GM18498 (cell line): ENCODE data around the gene PARP14.
"Not testable (repeated sequence)": the region's sequence is repeated elsewhere in the genome, so short reads cannot be mapped to it uniquely, and the experiment has no call there.

Source experiments
- ATAC-seq: cut with Tn5 transposase; IDR thresholded peaks from one replicate; pipeline ENCODE4 v1.9.1; 2021; ENCODE audit warnings: mild to moderate bottlenecking, moderate library complexity; ENCODE audit not compliant: unreplicated experiment

PARP14 gene, protein sequence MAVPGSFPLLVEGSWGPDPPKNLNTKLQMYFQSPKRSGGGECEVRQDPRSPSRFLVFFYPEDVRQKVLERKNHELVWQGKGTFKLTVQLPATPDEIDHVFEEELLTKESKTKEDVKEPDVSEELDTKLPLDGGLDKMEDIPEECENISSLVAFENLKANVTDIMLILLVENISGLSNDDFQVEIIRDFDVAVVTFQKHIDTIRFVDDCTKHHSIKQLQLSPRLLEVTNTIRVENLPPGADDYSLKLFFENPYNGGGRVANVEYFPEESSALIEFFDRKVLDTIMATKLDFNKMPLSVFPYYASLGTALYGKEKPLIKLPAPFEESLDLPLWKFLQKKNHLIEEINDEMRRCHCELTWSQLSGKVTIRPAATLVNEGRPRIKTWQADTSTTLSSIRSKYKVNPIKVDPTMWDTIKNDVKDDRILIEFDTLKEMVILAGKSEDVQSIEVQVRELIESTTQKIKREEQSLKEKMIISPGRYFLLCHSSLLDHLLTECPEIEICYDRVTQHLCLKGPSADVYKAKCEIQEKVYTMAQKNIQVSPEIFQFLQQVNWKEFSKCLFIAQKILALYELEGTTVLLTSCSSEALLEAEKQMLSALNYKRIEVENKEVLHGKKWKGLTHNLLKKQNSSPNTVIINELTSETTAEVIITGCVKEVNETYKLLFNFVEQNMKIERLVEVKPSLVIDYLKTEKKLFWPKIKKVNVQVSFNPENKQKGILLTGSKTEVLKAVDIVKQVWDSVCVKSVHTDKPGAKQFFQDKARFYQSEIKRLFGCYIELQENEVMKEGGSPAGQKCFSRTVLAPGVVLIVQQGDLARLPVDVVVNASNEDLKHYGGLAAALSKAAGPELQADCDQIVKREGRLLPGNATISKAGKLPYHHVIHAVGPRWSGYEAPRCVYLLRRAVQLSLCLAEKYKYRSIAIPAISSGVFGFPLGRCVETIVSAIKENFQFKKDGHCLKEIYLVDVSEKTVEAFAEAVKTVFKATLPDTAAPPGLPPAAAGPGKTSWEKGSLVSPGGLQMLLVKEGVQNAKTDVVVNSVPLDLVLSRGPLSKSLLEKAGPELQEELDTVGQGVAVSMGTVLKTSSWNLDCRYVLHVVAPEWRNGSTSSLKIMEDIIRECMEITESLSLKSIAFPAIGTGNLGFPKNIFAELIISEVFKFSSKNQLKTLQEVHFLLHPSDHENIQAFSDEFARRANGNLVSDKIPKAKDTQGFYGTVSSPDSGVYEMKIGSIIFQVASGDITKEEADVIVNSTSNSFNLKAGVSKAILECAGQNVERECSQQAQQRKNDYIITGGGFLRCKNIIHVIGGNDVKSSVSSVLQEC (N-terminal part only)

DNA sequence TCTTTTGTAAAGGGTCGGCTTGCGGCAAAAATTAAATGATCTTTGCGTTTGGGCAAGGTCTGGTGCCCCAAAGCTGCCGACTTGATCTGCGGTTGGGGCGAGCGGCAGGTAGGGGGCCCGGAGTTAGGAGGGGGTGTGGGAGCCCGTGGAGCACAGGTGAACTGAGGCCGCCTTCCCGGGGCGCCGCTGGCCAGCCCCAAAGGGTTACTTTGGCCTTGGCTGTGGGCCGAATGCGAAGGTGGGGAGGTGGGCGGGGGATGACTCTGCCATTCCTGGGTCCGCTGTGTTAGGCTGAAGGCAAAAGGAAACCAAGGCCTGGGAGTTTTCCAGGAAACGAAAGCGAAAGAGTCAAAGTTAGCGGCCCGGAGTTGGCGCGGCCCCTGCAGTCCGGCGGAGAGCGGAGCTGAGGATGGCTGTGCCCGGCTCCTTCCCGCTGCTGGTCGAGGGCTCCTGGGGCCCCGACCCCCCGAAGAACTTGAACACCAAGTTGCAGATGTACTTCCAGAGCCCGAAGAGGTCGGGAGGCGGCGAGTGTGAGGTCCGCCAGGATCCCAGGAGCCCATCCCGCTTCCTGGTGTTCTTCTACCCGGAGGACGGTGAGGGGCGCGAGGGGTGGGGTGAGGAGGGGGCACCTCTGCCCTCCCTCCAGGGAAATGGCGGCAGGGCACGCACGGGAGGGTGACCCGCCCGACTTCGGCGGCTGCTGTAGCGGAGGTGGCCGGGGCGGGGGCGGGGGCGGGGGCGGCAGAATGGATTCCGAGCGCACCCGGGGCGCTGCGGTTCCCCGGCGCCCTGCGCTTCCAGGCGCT lies at the start of gene PARP14:
Gene PARP14, plus strand, starts transcription at position 365 of the 809 bp plus-strand sequence. Its CDS starts 45 bp downstream, at position 410.
- ATAC-seq: peak; percentile 43

DNA sequence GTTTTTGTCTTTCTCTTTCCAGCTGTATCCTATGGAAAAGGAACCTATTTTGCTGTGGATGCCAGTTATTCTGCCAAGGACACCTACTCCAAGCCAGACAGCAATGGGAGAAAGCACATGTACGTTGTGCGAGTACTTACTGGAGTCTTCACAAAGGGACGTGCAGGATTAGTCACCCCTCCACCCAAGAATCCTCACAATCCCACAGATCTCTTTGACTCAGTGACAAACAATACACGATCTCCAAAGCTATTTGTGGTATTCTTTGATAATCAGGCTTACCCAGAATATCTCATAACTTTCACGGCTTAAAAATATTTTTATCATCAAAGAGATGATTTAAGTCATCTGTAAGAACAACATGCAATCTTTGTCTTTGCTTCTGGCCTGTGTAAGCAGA lies 44.9 kb upstream of the PARP14 start:
- no peak for ATAC-seq

DNA sequence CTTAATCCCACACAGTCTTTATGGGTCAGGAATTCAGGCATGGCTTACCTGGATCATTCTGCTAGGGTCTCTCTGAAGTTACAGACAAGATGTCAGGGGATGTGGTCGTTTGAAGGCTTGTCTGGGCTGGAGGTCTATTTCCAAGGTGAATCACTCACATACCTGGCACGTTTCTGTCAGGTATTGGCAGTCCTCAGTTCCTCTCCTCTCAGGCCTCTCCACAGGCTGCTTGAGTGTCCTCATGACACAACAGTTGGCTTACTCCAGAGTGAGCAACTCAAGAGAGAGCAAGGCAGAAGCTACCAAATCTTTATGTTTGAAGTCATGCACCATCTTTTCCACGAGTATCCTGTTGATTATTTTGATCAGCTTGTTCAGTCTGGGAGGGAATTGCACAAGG lies 43.9 kb upstream of the PARP14 start:
- ATAC-seq: no peak

GRCh38 chr3:122640437-122640999 lies 40.1 kb upstream of the PARP14 start:
- no peak for ATAC-seq

DNA sequence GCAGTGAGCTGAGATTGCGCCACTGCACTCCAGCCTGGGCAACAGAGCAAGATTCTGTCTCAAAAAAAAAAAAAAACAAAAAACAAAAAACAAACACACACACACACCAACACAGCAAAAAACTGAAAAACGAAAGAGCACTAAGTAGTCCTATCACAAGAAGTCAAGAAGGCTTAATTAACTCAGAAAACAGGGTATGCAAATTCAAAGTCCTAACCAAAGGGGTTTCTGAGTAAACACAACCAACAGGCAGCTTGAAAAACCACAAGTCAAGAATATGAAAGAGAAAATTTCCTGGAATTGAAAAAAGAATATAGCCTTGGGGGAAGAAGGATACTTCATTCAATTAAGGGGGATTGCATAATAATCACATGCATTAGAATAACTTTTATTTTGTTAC lies 37.7 kb upstream of the PARP14 start:
- ATAC-seq: peak; percentile 87

DNA sequence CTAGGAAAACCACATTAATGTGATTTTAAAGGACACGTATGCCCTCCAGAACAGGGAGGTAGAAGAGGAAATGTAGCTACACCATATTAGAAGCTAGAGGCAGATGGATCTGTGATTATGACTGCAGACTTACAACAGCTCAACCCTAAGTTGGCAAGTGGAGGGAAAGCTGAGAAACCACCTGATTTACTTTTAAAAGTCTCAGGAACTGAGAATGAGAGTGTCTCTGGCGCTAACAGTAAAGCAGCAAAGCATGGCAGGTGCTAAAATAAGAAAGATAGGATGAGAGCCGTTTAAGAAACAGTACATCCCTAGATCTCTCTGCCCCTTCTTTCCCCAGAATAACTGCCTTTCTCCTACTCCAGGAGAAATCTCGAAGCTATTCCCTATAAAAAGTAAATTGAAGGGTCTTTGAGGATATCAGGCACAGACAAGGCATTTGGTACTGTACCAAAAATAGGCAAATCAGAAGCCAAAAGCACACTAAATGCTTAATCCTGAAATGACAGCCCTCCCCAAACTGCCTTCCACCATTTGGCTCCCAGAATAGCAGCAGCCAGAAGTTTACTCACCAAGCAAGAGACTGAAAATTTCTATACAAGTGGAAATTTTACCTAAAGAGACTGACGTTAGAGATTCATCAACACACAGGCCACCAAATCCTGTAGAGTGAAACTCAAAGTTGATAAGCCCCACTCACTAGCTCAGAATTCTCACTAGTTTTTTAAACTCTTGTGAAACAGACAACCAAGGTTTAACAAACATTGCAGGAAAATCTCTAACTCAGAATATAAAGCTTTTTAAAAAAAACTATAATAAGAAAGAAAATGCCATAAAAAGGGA lies 34.3 kb upstream of the PARP14 start:
- ATAC-seq: peak; percentile 59

DNA sequence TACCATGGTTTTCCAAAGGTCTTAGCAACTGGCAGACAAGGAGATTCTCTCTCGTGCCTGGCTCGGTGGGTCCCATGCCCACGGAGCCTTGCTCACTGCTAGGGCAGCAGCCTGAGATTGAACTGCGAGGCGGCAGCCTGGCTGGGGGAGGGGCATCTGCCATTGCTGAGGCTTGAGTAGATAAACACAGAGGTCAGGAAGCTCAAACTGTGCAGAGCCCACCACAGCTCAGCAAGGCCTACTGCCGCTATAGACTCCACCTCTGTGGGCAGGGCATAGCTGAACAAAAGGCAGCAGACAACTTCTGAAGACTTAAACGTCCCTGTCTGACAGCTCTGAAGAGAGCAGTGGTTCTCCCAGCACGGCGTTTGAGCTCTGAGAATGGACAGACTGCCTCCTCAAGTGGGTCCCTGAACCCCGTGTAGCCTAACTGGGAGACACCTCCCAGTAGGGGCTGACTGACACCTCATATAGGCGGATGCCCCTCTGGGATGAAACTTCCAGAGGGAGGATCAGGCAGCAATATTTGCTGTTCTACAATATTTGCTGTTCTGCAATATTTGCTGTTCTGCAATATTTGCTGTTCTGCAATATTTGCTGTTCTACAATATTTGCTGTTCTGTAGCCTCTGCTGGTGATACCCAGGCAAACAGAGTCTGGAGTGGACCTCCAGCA lies 29.3 kb upstream of the PARP14 start:
- ATAC-seq: not testable (repeated sequence)

DNA sequence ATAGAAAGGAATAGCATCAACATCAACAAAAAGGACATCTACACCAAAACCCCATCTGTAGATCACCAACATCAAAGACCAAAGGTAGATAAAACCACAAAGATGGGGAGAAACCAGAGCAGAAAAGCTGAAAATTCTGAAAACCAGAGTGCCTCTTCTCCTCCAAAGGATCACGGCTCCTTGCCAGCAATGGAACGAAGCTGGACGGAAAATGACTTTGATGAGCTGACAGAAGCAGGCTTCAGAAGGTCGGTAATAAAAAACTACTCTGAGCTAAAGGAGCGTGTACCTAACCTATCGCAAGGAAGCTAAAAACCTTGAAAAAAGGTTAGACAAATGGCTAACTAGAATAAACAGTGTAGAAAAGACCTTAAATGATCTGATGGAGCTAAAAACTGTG lies 28.7 kb upstream of the PARP14 start:
- not testable (repeated sequence) for ATAC-seq

DNA sequence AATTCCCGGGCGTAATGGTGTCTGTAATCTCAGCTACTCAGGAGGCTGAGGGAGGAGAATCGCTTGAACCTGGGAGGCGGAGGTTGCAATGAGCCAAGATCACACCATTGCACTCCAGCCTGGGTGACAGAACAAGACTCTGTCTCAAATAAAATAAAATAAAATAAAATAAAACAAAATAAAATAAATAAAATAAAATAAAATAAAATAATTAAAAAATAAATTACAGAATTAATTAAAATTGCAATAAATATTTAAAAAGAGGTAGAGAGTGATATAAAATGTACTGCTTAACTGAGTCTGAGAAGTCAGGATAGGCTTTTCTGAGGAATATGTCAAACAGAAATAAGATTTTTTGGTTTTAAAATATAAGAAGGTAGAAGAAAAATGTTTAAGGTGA lies 22.3 kb upstream of the PARP14 start:
- not testable (repeated sequence) for ATAC-seq

DNA sequence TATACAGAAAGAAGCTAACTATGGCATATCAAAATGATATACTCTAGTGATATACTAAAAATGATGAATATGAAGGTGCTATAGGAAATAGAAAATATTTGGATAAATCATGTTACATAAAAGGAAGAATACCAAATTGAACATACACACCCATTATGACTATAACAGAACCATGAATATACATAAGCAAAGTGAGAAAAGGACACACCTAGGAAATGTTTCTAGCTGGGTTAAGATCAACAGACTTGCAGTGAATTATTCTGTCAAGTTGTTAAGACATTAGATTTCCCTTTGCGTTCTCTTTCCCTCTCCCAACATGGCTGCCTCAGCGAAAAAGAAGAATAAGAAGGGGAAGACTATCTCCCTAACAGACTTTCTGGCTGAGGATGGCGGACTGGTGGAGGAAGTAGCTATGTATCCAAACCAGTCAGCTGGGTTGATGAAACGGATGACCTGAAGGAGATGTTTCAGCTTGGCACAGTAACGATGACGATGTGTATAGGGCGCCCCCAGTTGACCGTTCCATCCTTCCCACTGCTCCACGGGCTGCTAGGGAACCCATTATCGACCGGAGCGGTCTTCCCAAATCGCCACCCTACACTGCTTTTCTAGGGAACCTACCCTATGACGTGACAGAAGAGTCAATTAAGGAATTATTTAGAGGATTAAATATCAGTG lies 20.2 kb upstream of the PARP14 start:
- ATAC-seq: no peak

- no peak for ATAC-seq
Measured at GRCh38 chr3:122661633-122662032, 19.0 kb upstream of the PARP14 start.

GRCh38 chr3:122662505-122662904 lies 18.1 kb upstream of the PARP14 start:
- no peak for ATAC-seq

- no peak for ATAC-seq
Measured at GRCh38 chr3:122665226-122665786, 15.3 kb upstream of the PARP14 start.

- no peak for ATAC-seq
Measured at GRCh38 chr3:122665881-122666280, 14.8 kb upstream of the PARP14 start.

DNA sequence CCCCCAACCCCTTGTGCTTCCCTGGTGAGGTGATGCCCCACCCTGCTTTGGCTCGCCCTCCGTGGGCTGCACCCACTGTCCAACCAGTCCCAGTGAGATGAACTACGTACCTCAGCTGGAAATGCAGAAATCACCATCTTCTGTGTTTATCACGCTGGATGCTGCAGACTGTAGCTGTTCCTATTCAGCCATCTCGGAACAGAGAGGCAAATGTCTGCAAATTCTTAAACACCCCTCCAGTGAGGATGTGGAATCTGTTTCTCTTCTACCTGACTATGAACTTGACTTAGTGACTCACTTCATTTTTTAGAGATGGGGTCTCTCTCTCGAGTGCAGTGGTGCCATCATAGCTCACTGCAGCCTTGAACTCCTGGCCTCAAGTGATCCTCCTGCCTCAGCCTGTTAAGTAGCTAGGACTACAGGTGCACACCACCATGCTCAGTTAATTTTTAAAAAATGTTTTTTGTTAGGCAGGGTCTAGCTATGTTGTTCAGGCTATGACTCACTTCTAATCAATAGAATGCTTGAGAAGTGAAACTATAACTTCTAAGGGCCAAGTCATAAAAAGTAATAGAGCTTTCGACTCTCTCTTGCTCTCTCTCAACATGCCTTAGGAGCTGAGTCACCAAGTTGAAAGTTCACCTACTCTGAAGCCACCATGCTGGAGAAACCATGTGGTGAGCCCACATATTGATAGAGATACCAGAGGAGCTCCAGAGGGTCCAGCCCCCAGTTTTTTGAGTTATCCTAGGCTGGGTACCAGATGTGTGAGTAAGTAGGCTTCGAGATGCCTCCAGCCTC lies 11.5 kb upstream of the PARP14 start:
- peak; percentile 65 for ATAC-seq

DNA sequence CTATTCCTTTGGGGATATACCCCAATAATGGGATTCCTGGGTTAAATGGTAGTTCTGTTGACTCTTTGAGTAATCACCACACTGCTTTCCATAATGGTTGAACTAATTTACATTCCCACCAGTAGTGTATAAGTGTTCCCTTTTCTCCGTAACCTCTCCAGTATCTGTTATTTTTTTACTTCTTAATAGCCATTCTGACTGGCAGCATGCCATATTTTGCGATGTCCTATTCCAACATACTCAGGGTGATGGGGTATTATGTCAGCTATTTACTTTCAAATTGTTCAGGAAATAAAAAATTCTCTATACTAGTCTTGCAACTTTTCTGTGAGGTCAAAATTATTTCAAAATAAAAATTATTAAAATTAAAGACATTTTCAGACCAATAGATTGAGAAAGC lies 9.1 kb upstream of the PARP14 start:
- ATAC-seq: no peak

- ATAC-seq: no peak
Measured at GRCh38 chr3:122674339-122674738, 6.3 kb upstream of the PARP14 start.
